HG03520 (cell line): ENCODE data around the gene MEIOB.
"Not testable (repeated sequence)": the region's sequence is repeated elsewhere in the genome, so short reads cannot be mapped to it uniquely, and the experiment has no call there.

Experiments used
- ATAC-seq: cut with Tn5 transposase; IDR thresholded peaks from one replicate; pipeline ENCODE4 v1.9.1; 2021; ENCODE audit warnings: mild to moderate bottlenecking, moderate library complexity; ENCODE audit not compliant: unreplicated experiment

Gene MEIOB

DNA sequence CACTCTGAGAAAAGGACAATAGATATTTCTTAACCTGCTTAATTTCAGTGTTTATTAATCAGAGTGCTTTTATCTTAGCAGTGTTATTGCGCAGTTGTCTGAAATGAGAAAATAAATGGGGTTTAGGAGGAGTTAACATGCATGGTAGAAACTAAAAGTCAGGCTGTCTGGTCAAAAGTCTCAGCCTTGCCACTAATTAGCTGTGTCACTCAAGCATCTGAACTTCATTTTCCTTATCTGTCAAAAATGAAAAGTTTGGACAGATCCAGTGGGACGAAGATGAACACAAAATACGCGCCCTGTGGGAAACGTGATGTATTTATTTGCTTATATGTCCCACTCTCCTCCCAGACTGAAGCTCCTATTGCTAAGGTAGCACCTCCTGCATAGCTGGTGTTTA lies 6.3 kb upstream of the MEIOB start:
- ATAC-seq, result no peak

DNA sequence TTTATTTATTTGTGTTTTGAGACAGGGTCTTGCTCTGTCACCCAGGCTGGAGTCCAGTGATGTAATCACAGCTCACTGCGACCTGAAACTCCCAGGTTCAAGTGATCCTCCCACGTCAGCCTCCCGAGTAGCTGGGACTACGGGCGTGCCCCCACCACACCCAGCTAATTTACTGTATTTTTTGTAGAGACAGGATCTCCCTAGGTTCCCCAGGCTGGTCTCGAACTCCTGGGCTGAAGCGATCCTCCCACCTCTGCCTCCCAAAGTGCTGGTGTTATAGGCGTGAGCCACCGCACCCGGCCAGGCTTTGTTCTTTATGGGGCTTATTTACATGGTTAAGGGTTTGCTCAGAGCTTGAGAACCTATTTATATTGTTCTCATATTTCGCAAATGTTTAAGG lies 5.8 kb upstream of the MEIOB start:
- no peak for ATAC-seq

DNA sequence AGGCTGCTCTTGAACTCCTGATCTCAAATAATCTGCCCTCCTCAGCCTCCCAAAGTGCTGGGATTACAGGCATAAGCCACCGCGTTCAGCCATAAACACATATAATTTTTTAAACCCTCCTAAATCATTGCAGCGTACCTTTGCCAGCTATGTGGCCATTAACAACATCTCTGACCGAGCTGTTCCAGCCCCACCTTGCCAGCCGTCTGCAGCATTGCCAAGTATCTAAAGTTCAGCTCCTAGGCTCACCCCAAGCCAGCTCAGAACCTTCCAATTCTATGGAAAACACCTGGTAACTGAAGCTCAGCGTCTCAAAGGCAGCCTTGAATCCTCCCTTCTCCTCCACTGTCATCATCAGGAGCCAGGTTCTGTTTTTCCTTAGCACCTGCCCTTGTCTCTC lies 5.1 kb upstream of the MEIOB start:
- no peak for ATAC-seq

DNA sequence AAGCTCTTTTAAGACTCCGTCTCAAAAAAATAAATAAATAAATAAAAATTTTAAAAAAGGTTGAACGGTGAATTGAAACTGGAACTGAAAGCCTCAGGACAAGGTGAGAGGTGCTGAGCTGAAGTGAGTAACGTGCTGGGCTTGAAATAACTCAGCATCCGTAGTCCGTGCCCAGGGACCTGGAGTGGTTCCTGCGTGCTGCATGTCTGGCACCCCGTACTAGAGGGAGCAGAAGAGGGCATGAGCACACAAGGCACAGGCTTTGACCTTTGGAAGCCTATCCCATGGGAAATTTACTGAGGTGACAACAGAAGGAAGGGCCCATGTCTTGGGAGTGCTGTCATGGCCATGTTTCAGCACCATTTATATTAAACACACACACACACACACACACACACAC lies 4.5 kb upstream of the MEIOB start:
- ATAC-seq, result no peak

DNA sequence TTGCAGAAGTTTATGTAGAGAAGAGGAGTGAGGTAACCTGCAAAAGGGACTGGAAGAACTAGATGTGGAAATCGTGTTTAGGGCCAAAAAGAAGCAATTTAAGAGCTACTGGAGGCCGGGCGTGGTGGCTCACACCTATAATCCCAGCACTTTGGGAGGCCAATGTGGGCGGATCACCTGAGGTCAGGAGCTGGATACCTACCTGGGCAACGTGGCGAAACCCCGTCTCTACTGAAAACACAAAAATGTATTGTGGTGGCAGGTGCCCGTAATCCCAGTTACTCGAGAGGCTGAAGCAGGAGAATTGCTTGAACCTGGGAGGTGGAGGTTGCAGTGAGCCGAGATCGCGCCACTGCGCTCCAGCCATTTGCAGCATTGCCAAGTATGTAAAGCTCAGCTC lies 4.1 kb upstream of the MEIOB start:
- not testable (repeated sequence) for ATAC-seq

DNA sequence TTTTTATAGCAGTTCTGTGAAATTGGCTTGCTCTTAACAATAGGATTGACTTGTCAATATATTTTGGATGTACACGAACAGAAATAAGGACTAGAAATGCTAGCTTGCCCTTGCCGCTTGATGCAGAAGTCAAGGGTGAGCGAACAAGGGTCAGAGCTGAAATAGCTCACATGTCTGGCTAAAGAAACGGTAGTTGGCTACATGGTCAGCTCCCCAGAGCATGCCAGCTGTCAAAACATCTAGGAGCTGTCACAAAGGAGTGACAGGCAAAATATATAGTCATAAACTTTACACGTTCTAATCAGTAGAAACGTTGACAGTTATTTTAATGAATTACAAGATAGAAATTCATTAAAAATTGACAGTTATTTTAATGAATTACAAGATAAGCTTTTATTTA lies 2.9 kb upstream of the MEIOB start:
- ATAC-seq, result no peak

DNA sequence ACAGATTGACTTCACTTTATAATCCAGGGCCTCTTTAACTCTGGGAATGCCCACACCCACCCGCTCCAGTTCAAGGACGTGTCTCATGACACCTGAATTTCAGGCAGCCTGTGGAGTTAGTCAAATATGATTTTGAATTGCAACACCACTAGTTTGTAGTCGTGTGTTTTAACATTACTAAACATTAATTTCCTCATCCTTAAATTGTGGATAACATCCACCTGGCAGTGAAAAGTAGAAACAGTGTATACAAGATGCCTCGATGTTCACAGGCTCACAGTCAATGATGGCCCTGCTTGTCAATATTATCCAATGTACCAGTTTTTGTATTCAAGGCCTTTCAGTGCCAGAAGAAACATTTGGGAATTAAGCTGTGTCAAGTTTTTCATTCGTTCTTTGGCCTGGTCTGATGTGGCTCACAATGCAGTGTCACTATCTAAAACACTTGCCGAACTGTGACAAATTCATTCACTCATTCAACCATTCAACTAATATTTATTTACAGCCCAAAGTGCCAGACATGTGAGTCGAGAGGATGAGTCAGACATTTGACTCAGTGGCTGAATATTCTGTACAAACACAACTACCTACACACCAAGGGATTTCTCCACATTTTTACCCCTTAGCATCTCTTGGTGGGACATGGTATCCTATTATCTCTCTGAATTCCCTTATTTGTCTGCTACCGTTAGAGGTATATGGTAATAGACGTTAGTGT lies 1.4 kb downstream of the MEIOB start:
- no peak for ATAC-seq

DNA sequence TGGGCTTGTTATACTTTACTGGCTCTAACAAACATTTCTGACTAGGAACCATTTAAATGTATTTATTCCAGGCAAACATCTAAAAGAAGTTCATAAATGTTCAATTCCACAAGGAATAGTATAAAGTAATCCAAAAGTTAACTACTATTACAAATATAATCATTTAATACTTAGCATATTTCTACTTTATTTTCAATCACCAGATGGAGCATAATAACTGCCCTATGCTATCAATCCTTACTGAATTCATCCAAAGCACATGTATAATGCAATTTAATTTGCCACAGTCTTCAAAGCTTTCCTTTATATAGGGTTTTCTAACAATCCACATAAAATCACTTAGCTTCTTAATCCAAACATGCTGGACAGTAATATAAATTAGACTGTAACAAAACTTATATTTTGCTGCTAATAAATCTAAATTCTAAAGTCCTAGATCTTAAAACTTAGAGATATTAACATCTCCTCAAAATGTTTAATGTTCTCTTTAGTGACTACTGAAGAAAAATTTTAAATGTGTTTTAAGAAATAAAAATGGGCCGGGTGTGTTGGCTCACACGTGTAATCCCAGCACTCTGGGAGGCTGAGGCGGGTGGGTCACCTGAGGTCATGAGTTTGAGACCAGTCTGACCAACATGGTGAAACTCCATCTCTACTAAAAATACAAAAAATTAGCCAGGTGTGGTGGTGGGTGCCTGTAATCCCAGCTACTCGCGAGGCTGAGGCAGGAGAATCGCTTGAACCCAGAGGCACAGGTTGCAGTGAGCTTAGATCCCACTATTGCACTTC lies 5.9 kb downstream of the MEIOB start:
- no peak for ATAC-seq

DNA sequence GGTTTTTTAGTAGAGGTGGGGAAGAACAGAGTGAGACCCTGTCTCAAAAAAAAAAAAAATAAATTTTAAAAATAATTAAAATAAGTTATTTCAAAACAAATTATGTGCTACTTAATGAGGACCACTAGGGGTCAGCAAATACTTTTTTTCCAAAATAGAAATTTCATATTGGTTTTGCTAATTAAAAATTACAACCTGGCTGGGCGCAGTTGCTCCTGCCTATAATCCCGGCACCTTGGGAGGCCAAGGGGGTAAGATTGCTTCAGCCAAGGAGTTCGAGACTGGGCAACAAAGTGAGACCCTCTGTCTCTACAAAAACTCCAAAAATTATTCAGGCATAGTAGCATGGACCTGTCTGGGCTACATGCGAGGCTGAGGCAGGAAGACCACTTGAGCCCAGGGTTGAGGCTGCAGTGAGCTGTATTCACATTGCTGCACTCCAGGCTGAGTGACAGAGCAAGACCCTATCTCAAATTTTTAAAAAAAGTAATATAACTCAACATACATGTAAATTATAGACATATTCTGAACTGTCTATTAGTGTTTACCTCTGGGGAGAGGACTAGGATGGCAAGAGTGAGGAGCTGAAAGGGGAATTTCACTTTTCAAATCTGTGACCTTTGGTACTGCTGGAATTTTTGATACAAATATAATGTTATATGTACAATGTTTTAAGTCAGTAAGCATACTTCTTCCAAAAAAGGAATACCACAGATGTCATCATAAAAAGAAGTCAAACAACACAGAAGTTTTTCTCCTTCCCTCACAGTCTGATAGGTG lies 8.1 kb downstream of the MEIOB start:
- ATAC-seq, result no peak

DNA sequence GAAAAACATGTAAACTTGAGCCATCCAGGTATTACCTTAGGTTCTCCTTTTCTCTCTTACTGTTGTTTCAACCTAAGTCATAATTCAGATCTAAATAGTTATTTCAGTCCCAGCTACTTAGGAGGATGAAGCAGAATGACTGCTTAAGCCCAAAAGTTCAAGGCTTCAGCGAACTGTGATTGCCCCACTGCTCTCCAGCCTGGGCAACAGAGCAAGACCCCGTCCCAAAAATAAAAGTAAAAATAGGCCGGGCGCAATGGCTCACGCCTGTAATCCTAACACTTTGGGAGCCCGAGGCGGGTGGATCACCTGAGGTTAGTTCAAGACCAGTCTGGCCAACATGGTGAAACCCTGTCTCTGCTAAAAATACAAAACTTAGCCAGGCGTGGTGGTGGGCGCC lies 9.6 kb downstream of the MEIOB start:
- no peak for ATAC-seq

DNA sequence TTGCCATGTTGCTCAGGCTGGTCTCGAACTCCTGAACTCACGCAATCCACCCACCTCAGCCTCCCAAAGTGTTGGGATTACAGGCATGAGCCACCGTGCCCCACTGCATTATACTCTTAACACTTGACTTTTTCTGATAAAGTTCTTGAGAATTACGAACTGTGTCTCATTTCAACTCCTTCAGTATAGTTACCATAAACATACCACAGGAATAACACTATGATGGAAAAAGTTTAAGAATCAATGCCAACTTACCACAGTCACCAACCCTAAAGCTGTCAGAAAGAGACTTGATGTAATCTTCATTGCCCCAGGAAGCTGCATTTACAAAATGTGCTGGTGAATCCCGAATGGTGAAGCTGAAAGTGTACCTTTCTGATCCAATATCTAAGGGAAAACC lies 10.2 kb downstream of the MEIOB start:
- no peak for ATAC-seq

DNA sequence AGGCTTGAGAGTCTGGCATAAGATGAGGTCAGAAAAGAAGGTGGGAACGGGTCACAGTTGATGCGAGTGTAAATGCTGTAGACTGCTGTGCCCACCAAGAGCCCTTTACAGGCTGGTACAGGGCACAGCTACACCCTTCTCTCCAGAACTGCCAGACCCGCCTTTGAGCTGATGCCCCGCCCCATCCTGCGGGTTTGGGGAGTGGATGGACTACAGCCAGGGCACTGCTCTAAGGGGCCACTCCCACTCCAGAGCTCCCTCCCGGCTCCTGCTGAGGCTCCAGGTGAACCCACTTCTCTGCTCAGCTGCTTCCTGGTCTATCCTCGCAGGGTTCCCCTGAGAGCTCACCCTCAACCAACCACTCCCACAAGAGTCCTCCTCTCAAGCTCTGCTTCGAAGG lies 12.3 kb downstream of the MEIOB start:
- no peak for ATAC-seq

DNA sequence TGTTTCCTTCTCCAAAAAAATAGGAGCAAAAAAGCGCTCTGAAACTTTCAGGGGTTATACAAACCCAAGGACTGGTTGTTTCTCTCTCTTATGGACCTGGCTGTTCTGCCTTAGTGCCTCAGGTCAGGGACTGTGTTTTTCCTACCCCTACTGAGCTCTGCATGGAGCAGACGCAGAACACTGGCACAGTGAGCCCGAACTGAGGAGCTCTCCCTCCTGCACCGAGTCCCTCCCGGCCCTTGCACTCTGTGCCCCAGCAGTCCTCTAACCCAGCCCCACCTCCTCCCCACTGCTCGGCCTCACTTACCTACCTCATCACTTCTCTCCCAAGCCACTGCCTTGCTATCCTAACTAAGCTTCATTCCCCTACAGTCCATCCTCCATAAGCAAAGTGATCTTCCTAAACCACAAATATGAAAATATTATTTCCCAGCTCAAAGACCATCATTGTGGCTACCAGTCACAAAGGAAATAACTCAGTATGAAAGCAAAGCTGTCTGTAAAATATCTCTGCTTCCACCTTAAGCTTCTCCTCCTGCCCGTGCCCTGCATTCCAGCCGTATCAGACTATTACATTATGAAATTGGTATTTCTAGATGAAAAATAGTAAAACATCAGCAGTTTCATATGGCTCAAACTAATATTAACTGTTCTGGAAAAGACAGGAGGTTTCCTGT lies 13.6 kb downstream of the MEIOB start:
- no peak for ATAC-seq

DNA sequence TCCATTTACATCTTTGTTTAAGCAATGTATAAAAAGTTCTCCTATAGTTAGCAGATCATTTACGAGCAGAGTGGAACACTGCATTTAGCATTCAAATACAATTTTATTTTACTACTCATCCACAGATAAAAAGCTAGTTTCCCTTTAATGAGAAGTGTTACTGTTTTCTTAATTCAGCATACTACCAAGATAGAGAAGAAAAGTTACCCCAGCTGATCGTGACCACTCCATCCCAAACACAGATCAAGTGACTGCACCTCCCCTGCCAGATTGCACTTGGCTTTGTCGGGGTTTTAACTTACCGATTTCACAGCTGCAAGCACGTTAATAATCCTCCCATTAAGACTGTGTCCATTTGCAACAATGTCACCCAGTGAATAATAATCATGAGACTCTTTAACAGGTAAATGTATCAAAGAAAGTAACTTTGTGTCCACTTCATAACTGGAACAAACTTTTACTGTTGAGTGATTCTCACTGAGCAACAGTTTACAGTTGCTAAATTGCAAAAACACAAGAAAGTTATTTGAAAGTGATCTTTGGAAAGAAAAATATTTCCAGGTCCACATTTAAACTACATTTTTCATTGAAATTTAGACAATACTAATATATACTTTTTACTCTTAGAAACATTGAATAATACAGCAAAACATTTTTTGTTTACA lies 14.4 kb downstream of the MEIOB start:
- no peak for ATAC-seq

DNA sequence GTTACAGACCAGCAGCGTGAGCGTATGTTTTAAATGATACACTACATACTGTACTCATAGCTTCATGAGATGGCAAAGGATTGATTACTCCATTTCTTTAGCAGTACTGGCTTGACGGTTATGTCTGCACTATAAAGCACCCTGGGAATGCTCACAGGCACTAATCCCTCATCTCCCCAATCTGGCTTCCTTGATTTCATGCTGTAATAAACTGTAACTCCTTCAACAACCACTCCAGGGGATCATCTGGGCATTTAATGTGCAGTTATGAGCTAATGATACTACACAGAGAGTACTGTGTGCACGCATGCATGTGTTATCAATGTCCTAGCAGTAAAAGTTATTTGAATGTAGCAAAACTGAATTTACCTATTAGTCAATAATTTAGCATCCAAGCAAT lies 20.2 kb downstream of the MEIOB start:
- no peak for ATAC-seq

DNA sequence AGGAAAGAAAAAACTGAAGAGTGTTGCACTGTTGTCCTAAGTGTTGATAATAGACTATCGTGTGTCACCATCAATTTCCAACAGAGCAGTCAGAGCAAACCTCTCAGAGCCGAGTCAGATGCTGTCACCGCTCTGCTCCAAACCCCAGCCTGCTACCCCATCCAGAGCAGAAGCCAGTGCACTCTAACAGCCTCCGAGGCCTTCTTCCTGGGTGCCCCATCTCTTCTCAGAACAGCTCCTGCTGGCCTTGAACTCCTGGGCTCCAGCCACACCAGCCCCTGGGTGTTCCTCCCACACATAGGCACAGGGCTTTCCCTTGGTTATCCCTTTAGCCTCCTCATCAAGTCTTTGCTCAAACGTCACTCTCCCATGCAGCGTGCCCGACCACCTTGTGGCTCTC lies 21.0 kb downstream of the MEIOB start:
- ATAC-seq, result no peak

DNA sequence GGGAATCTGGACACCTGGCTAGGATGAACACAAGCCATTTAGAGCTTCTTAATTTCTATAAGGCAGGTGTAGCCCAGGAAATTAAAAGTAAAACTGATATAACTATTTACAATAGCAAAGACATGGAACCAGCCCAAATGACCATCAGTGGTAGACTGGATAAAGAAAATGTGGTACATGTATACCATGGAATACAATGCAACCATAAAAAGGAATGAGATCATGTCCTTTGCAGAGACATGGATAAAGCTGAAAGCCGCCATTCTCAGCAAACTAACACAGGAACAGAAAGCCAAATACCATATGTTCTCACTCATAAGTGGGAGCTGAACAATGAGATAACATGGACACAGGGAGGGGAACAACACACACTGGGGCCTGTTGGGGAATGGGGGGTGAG lies 25.5 kb downstream of the MEIOB start:
- no peak for ATAC-seq

DNA sequence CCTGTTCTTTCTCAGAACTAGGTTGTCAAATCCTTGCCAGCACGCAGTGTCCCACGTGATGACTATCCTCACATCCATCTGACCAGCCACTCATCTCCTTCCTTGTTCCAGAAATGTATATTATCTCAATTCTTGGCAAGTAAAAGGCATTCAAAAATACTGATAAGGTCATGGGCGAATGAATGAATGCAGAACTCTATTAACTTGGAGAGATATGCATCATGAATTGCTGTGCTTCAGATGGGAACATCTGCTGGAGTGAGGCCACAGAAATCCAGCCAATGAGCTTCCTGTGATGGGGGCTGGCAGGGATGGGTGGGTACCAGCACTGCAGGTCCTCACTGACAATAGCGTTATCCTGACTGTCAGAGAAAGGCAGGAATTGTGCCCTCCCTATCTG lies 26.0 kb downstream of the MEIOB start:
- no peak for ATAC-seq

DNA sequence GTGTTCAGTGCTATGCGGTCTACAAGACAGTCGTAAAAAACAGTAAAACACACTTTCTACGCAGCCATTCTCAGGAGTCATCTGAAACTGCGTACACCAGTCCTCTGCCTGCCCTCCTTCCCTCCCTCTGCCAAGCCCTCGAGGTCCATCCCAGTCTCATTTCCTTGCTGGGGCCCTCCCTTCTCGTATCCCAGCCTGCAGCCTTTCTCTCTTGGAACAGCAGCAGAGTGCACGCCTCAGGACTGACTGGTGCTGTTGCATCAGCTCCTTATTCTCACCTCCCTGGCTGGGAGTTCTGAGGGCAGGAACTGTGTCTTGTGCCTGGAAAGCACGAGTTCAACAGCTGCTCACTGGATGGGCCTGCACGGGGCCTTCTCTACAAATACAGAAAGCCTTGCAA lies 32.4 kb downstream of the MEIOB start:
- no peak for ATAC-seq

DNA sequence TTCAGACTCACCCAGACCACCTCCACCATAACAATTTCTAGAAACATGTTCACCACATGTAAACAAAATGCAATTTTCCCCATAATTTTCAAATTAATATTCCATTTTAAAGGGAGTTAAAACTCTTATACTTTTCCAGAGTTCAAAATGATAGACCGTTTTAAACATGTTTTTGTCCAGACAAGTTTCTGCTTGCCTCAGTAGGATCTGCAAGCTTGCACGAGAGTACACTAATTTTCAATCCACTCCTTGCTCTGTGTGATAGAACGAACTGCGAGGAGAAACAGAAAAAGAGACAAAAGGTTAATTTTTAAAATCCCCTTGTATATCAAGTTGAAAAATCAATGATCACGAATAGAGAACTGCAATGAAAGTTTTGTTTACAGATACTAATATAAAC lies 37.9 kb downstream of the MEIOB start:
- ATAC-seq, result no peak
